ENCODE measurements around the gene RAX2.

Gene RAX2

DNA sequence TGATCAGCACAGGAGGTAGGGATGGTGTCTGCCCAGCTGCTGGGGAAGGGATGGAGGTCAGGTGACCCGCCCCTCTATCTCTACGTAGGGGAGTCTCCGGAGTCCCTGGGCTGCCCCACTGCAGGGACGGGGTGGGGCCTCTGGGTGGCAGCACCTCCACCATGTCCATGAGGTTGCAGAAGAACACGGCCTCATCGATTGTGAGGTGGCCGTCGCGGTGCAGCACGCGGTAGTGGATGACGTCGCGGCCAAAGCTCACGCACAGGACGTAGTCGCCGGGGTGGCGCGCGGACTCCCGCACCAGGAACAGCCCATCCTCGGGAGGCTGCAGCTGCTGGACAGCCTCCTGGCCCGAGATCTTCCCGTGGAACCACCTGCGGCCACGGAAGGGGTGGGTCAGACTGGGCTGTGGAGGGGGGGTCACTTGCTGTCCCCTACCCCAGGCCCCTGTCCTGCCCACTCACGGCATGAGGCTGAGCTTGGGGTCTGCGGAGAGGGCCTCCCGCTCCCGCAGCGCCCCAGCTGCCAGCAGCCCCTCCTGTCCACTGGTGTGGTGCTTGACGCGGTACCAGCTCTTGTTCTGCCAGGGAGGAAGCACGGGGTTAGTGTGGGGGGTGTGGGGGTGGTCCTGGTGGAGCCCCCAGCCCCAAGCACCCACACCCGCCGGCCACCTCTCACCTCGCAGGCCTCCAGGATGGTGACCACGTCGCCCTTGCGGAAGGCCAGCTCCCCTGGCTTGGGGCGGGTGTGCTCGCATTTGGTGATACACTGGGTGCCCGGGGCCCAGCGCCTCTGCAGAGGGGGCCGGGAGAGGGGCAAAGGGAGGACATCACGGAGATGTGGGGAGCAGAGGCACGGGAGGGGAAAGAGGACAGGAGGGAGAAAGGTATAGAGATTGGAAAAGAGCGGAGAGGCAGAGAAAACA is 11.9 kb upstream of the RAX2 start:
- H3K27me3 ChIP-seq (ENCODE audit: insufficient read depth, low read length): peaks cover 32% of the 10 kb centered on the region
- no peak overlapping the region for H3K9ac ChIP-seq (ENCODE audit: low read depth, low read length)
- 0 out of 2 replicates have a peak, but pooled peaks cover 6% of the 10 kb centered on the region for H3K36me3 ChIP-seq (ENCODE audit: insufficient read depth, low read depth, low read length)
- peaks cover 21% of the 10 kb centered on the region for H3K9me3 ChIP-seq (ENCODE audit: insufficient read depth, low read depth, low read length)
- no peaks in the 10 kb centered on the region for H3K4me1 ChIP-seq (ENCODE audit: insufficient read depth, low read length)
- H3K4me3 ChIP-seq (ENCODE audit: low read length): no peak overlapping the region
- no peak overlapping the region for H3K27ac ChIP-seq (ENCODE audit: low read length)

DNA sequence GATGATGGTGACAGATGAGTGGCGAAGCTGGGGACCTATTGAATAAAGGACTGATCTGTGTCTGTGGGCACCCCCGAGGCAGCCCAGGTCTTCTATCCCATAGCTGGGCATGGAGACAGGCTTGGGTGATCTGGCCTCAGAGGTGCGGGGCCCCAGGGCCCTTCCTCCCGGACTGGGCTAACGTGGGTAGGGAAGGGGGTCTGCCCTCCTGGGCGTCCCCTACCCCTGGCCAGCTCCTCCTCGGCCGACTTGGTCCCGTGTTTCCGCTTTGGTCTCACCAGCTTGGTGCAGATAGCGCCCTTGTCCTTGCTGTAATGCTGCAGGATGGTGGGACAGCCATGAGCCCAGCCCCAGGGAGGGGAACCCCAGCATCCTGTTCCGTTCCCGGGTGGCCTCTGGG is 10.9 kb upstream of the RAX2 start:
- Histone ChIP-seq H3K4me3 (ENCODE audit: low read length) (no peak overlapping the region), H3K36me3 (ENCODE audit: insufficient read depth, low read depth, low read length) (0 out of 2 replicates have a peak, but pooled peaks cover 6% of the 10 kb centered on the region), H3K4me1 (ENCODE audit: insufficient read depth, low read length) (no peaks in the 10 kb centered on the region), H3K27ac (ENCODE audit: low read length) (no peak overlapping the region), H3K9ac (ENCODE audit: low read depth, low read length) (no peak overlapping the region), H3K9me3 (ENCODE audit: insufficient read depth, low read depth, low read length) (peaks cover 21% of the 10 kb centered on the region), H3K27me3 (ENCODE audit: insufficient read depth, low read length) (peaks cover 31% of the 10 kb centered on the region)

GRCh38 chr19:3782330-3782729 is 10.3 kb upstream of the RAX2 start:
- H3K27me3 ChIP-seq (ENCODE audit: insufficient read depth, low read length): peaks cover 31% of the 10 kb centered on the region
- H3K4me1 ChIP-seq (ENCODE audit: insufficient read depth, low read length): no peaks in the 10 kb centered on the region
- H3K9ac ChIP-seq (ENCODE audit: low read depth, low read length): no peak overlapping the region
- H3K4me3 ChIP-seq (ENCODE audit: low read length): no peak overlapping the region
- H3K36me3 ChIP-seq (ENCODE audit: insufficient read depth, low read depth, low read length): 0 out of 2 replicates have a peak, but pooled peaks cover 6% of the 10 kb centered on the region
- H3K27ac ChIP-seq (ENCODE audit: low read length): no peak overlapping the region
- peaks cover 21% of the 10 kb centered on the region for H3K9me3 ChIP-seq (ENCODE audit: insufficient read depth, low read depth, low read length)

DNA sequence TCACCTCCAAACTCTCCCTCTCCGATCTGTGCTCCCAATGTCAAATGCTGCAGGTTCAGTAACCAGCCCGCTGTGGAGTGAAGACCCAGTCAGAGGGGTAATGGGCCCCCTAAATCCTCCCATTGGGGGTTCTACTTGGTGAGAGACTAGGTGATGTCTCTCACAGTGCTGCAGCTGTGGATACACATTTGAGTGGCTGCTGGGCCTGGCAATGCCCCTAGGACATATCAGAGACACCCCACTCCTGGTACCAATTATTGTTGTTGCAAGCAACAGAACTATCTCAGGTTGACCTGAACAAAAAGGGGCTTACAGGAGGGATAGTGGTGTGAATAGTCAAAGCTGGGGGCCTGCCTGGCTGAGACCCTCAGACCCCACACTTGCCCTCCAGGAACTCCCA is 9.6 kb upstream of the RAX2 start:
- Histone ChIP-seq H3K4me1 (ENCODE audit: insufficient read depth, low read length) (no peaks in the 10 kb centered on the region), H3K9ac (ENCODE audit: low read depth, low read length) (no peak overlapping the region), H3K4me3 (ENCODE audit: low read length) (no peak overlapping the region), H3K9me3 (ENCODE audit: insufficient read depth, low read depth, low read length) (peaks cover 21% of the 10 kb centered on the region), H3K27me3 (ENCODE audit: insufficient read depth, low read length) (peaks cover 27% of the 10 kb centered on the region), H3K36me3 (ENCODE audit: insufficient read depth, low read depth, low read length) (0 out of 2 replicates have a peak, but pooled peaks cover 6% of the 10 kb centered on the region), H3K27ac (ENCODE audit: low read length) (no peak overlapping the region)

- 0 out of 2 replicates have a peak, but pooled peaks cover 6% of the 10 kb centered on the region for H3K36me3 ChIP-seq (ENCODE audit: insufficient read depth, low read depth, low read length)
- peaks cover 22% of the 10 kb centered on the region for H3K27me3 ChIP-seq (ENCODE audit: insufficient read depth, low read length)
- no peak overlapping the region for H3K4me3 ChIP-seq (ENCODE audit: low read length)
- no peak overlapping the region for H3K9ac ChIP-seq (ENCODE audit: low read depth, low read length)
- H3K27ac ChIP-seq (ENCODE audit: low read length): no peak overlapping the region
- H3K9me3 ChIP-seq (ENCODE audit: insufficient read depth, low read depth, low read length): peaks cover 21% of the 10 kb centered on the region
- H3K4me1 ChIP-seq (ENCODE audit: insufficient read depth, low read length): no peaks in the 10 kb centered on the region
Observed at GRCh38 chr19:3780786-3781304, 8.8 kb upstream of the RAX2 start.

DNA sequence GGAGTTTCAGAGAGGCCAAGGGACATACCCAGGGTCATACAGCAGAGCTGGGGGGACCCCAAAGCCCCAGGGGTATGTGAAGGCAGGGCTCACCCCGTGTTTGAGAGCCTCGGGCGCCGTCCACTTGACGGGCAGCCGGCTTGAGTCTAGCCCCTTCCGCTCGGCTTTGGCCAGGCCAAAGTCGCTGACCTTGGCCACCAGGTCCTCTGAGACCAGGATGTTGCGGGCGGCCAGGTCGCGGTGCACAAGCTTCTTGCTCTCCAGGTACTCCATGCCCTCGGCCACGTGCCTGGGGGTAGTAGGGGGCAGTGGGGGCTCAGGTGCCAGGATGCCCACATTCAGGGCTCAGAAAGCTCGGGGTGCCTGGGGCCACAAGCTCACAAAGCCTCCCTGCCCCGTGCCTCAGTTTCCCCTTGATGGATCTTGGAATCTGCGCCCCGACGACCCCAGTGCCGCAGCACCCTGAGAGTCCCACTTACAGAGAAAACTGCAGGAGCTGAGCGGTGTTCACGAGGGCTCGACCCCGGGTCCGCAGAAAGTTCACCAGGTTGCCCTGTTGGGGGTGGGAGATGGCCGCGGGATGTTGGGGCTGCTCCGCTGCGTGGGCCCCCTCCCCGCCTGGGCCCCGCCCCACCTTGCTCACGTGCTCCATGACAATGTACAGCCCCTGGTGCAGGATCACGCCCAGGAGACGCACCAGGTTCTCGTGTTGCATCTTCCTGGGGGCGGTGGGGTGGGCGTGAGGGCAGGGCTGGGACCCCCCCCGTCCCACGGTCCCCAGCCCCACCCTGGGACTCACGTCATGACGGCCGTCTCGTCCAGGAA is 7.1 kb upstream of the RAX2 start:
- H3K9me3 ChIP-seq (ENCODE audit: insufficient read depth, low read depth, low read length): peaks cover 21% of the 10 kb centered on the region
- H3K4me3 ChIP-seq (ENCODE audit: low read length): no peak overlapping the region
- no peak overlapping the region for H3K9ac ChIP-seq (ENCODE audit: low read depth, low read length)
- H3K27me3 ChIP-seq (ENCODE audit: insufficient read depth, low read length): peaks cover 5% of the 10 kb centered on the region; the same call in 1 of the 2 replicates
- H3K36me3 ChIP-seq (ENCODE audit: insufficient read depth, low read depth, low read length): 0 out of 2 replicates have a peak, but pooled peaks cover 6% of the 10 kb centered on the region
- H3K27ac ChIP-seq (ENCODE audit: low read length): no peak overlapping the region
- H3K4me1 ChIP-seq (ENCODE audit: insufficient read depth, low read length): no peaks in the 10 kb centered on the region

GRCh38 chr19:3778104-3778867 is 6.3 kb upstream of the RAX2 start:
- Histone ChIP-seq H3K9me3 (ENCODE audit: insufficient read depth, low read depth, low read length) (peaks cover 21% of the 10 kb centered on the region), H3K27ac (ENCODE audit: low read length) (no peak overlapping the region), H3K4me3 (ENCODE audit: low read length) (no peak overlapping the region), H3K4me1 (ENCODE audit: insufficient read depth, low read length) (no peaks in the 10 kb centered on the region), H3K27me3 (ENCODE audit: insufficient read depth, low read length) (no peaks in the 10 kb centered on the region), H3K9ac (ENCODE audit: low read depth, low read length) (no peak overlapping the region), H3K36me3 (ENCODE audit: insufficient read depth, low read depth, low read length) (0 out of 2 replicates have a peak, but pooled peaks cover 6% of the 10 kb centered on the region)

GRCh38 chr19:3776479-3777040 is 4.5 kb upstream of the RAX2 start:
- Histone ChIP-seq H3K4me1 (ENCODE audit: insufficient read depth, low read length) (no peaks in the 10 kb centered on the region), H3K9ac (ENCODE audit: low read depth, low read length) (no peak overlapping the region), H3K27ac (ENCODE audit: low read length) (no peak overlapping the region), H3K9me3 (ENCODE audit: insufficient read depth, low read depth, low read length) (peaks cover 9% of the 10 kb centered on the region), H3K27me3 (ENCODE audit: insufficient read depth, low read length) (no peaks in the 10 kb centered on the region), H3K36me3 (ENCODE audit: insufficient read depth, low read depth, low read length) (no peaks in the 10 kb centered on the region), H3K4me3 (ENCODE audit: low read length) (no peak overlapping the region)

DNA sequence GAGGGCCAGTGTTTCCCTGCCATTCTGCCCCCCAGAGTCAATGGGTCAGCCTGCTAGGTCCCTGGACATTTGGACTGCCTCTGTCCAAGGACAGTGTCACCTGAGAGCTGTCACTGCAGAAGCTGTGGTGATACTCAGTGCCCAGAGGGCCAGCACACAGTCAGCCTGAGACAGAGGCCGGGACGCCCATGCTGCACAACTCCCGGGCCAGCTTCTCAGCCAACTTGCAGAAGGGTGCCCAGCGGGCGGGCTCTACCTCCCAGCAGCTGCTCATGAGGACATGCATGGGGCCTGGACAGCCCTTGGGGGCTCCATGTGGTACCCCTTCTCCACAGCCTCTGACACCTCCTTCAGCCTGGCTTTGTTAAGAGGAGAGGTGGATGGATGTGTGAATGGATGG is 3.8 kb upstream of the RAX2 start:
- Histone ChIP-seq H3K9ac (ENCODE audit: low read depth, low read length) (no peak overlapping the region), H3K4me3 (ENCODE audit: low read length) (no peak overlapping the region), H3K36me3 (ENCODE audit: insufficient read depth, low read depth, low read length) (no peaks in the 10 kb centered on the region), H3K9me3 (ENCODE audit: insufficient read depth, low read depth, low read length) (peaks cover 2% of the 10 kb centered on the region; the same call in 1 of the 2 replicates), H3K4me1 (ENCODE audit: insufficient read depth, low read length) (peaks cover 5% of the 10 kb centered on the region; the same call in 1 of the 2 replicates), H3K27ac (ENCODE audit: low read length) (no peak overlapping the region), H3K27me3 (ENCODE audit: insufficient read depth, low read length) (no peaks in the 10 kb centered on the region)

- Histone ChIP-seq H3K9me3 (ENCODE audit: insufficient read depth, low read depth, low read length) (no peaks in the 10 kb centered on the region), H3K27ac (ENCODE audit: low read length) (no peak overlapping the region), H3K9ac (ENCODE audit: low read depth, low read length) (no peak overlapping the region), H3K36me3 (ENCODE audit: insufficient read depth, low read depth, low read length) (no peaks in the 10 kb centered on the region), H3K4me3 (ENCODE audit: low read length) (no peak overlapping the region), H3K4me1 (ENCODE audit: insufficient read depth, low read length) (peaks cover 5% of the 10 kb centered on the region; the same call in 1 of the 2 replicates), H3K27me3 (ENCODE audit: insufficient read depth, low read length) (no peaks in the 10 kb centered on the region)
Observed at GRCh38 chr19:3775374-3775711, 3.3 kb upstream of the RAX2 start.
